Keratinocyte (primary cell): ENCODE results near the gene PRSS21.

Source experiments
- EZH2 ChIP-seq: IDR thresholded peaks from one replicate; pipeline ENCODE4 v1.6.1; 2012; ENCODE audit warnings: inconsistent platforms, mild to moderate bottlenecking, low read length, moderate library complexity
- TF ChIP-seq, protein P1 (sequence below), 3 experiments: IDR thresholded peaks in 1 of 3; conservative IDR thresholded peaks in 1 of 3; optimal IDR thresholded peaks in 1 of 3; 2 replicates in 2 of 3; 3 replicates in 1 of 3; pipeline versions ENCODE3 to v1.5.1; 2011; ENCODE audit warnings: low read length in 3 of 3, mild to moderate bottlenecking in 3 of 3, moderate library complexity in 2 of 3, control low read depth in 1 of 3, inconsistent platforms in 1 of 3; ENCODE audit not compliant: insufficient read depth in 2 of 3; ENCODE audit errors: extremely low read depth in 1 of 3

DNA sequence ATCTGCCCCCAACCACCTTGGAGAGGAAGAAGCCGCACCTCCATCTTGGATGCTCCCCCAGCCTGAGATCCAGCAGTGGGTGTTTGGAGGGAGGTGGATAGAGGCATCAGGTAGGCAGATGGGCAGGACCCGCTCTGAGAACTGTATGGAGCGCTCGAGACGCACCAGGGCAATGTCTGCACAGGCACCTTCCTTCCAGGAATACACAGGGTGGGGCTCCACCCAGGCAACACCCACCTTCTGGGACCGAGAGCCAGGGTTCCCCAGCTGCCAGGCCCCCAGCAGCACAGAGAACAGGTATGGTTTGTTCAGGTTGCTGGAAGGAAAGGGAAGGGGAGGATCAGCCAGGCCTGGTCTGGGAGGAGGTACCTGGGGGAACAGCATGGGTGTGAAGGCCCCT is 38.5 kb downstream of the PRSS21 start:
- TF ChIP-seq EZH2 = no peak
- TF ChIP-seq, protein P1, sequence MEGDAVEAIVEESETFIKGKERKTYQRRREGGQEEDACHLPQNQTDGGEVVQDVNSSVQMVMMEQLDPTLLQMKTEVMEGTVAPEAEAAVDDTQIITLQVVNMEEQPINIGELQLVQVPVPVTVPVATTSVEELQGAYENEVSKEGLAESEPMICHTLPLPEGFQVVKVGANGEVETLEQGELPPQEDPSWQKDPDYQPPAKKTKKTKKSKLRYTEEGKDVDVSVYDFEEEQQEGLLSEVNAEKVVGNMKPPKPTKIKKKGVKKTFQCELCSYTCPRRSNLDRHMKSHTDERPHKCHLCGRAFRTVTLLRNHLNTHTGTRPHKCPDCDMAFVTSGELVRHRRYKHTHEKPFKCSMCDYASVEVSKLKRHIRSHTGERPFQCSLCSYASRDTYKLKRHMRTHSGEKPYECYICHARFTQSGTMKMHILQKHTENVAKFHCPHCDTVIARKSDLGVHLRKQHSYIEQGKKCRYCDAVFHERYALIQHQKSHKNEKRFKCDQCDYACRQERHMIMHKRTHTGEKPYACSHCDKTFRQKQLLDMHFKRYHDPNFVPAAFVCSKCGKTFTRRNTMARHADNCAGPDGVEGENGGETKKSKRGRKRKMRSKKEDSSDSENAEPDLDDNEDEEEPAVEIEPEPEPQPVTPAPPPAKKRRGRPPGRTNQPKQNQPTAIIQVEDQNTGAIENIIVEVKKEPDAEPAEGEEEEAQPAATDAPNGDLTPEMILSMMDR (optimal IDR thresholded peaks at IDR 0.05 in 1 of 3, IDR thresholded peaks at IDR 0.05 in 1 of 3, conservative IDR thresholded peaks at IDR 0.05 in 1 of 3; ENCODE audit: extremely low read depth in 1 of 3, insufficient read depth in 2 of 3, low read length in 3 of 3) = no peak
